Lower lobe of right lung (tissue), 2 donors: ENCODE results near the gene FOXK2. TPM values are rescaled to one million over a fixed set of nuclear protein-coding genes. Genes with fewer than 3 reads are reported as not detected.
A peak's percentile ranks its signal among the peaks of the same experiment; 100 is the strongest.

ENCODE experiments used
- ATAC-seq, 2 donors: fragments of 200-7000 bp; cut with Tn5 transposase; one replicate each; pipeline ENCODE4 v1.9.1; 2020 to 2022; ENCODE audit warnings: mild to moderate bottlenecking in 2 of 2, moderate library complexity in 2 of 2
- DNase-seq: peaks from one replicate; pipeline ENCODE4 v3.0.0-alpha.2; 2020
- H3K27ac ChIP-seq: fragments of 200-600 bp; one replicate; pipeline ENCODE4 v1.8.0; 2022
- H3K27me3 ChIP-seq: fragments of 200-600 bp; one replicate; pipeline ENCODE4 v1.8.0; 2022; ENCODE audit warnings: low read depth
- H3K36me3 ChIP-seq: fragments of 200-600 bp; one replicate; pipeline ENCODE4 v1.8.0; 2022; ENCODE audit warnings: mild to moderate bottlenecking
- H3K4me1 ChIP-seq: fragments of 200-600 bp; one replicate; pipeline ENCODE4 v1.8.0; 2022
- H3K4me3 ChIP-seq: fragments of 200-600 bp; one replicate; pipeline ENCODE4 v1.8.0; 2022; ENCODE audit warnings: mild to moderate bottlenecking
- H3K9me3 ChIP-seq: fragments of 200-600 bp; one replicate; pipeline ENCODE4 v1.8.0; 2022
- intact Hi-C: fragments of 100-400 bp; cut with DNase I; formaldehyde crosslinking; loops from one replicate; pipeline ENCODE4 v1.11.0; 2022
- total RNA-seq: library from RNA; stranded (reverse); fragmentation: NEBNext Ultra II Directional; extraction: Animal tissue kit (Norgen Biotek cat#: 25700); gene quantifications from one replicate; pipeline ENCODE4 v1.2.1, GENCODE V29; 2021
- TF ChIP-seq, protein P1 (sequence below): fragments of 200-600 bp; IDR thresholded peaks from one replicate; pipeline ENCODE4 v1.8.0; 2022; ENCODE audit warnings: antibody characterized with exemption, mild to moderate bottlenecking
- donor health status: DM: no; HTN: yes; CAD: no; lungs with severe emphysema.

The FOXK2 gene
- total RNA-seq, 1 donor from 2014 or later, result 60.1 TPM

- Histone ChIP-seq H3K36me3 (no peaks in the 10 kb centered on the region), H3K9me3 (no peaks in the 10 kb centered on the region), H3K4me3 (peak overlapping the region; percentile 75), H3K4me1 (peaks cover 29% of the 10 kb centered on the region), H3K27ac (peak overlapping the region; percentile 87), H3K27me3 (no peaks in the 10 kb centered on the region)
- intact Hi-C loops, result no loop called here
- DNase-seq (peak; percentile 99), ATAC-seq (peak; percentile 90 to 91)
- TF ChIP-seq, protein P1, sequence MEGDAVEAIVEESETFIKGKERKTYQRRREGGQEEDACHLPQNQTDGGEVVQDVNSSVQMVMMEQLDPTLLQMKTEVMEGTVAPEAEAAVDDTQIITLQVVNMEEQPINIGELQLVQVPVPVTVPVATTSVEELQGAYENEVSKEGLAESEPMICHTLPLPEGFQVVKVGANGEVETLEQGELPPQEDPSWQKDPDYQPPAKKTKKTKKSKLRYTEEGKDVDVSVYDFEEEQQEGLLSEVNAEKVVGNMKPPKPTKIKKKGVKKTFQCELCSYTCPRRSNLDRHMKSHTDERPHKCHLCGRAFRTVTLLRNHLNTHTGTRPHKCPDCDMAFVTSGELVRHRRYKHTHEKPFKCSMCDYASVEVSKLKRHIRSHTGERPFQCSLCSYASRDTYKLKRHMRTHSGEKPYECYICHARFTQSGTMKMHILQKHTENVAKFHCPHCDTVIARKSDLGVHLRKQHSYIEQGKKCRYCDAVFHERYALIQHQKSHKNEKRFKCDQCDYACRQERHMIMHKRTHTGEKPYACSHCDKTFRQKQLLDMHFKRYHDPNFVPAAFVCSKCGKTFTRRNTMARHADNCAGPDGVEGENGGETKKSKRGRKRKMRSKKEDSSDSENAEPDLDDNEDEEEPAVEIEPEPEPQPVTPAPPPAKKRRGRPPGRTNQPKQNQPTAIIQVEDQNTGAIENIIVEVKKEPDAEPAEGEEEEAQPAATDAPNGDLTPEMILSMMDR, result no peak
These were observed 22.8 kb upstream of the FOXK2 start for GRCh38 chr17:82496529-82497434.

DNA sequence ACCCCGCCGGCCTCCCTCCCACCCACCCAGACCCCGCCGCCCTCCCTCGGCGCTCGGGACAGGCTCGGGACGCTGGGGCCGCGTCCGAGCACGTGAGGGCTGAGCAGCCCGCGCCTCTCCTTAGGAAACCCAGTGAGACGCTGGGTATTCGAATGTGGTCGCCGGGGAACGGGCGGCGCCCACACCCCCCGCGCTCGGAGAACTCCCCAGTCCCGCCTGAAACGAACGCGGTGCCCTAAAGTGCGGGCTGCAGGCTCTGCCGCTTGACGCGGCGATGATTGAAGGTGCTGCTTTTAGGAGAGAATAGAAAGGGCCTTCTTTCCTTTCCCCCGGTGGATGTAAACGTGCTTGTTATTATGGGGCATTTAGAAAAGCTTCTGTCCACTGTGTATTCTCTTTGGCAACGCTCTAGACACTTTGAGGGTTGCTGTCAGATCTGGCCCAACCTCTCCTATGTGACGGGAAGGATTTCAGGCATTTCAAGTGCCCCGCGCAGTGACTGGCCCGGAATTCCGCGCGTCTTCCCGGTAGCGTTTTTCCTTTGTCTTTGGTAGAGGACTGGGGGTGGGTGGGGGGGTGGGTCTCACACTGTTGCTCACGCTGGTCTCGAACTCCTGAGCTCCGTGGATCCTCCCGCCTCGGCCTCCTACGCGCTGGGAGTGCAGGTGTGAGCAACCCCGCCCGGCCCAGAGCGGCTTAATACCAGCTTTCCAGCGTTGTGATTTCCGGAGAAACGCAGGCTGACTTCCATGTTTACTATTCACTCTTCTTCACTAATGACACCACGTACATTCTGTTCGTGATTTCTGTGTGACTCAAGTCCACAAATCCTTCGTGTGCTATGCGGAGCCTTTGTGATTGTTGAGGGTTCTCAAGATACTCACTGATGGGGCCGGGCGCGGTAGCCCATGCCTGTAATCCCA is 21.8 kb upstream of the FOXK2 start:
- TF ChIP-seq, protein P1, result no peak
- DNase-seq (peak; percentile 68), ATAC-seq (peak; percentile 48 to 49)
- H3K4me3 ChIP-seq, result peak overlapping the region; percentile 75
- no peaks in the 10 kb centered on the region for H3K9me3 ChIP-seq
- no peaks in the 10 kb centered on the region for H3K36me3 ChIP-seq
- no peaks in the 10 kb centered on the region for H3K27me3 ChIP-seq
- H3K4me1 ChIP-seq, result peaks cover 29% of the 10 kb centered on the region
- intact Hi-C loops, result no loop called here
- peak overlapping the region; percentile 87 for H3K27ac ChIP-seq

- H3K4me1 ChIP-seq, result peaks cover 11% of the 10 kb centered on the region
- H3K36me3 ChIP-seq, result no peaks in the 10 kb centered on the region
- no peaks in the 10 kb centered on the region for H3K27me3 ChIP-seq
- DNase-seq (no peak), ATAC-seq (no peak)
- intact Hi-C loops, result no loop called here
- no peaks in the 10 kb centered on the region for H3K9me3 ChIP-seq
- no peak overlapping the region for H3K27ac ChIP-seq
- H3K4me3 ChIP-seq, result no peak overlapping the region
- TF ChIP-seq, protein P1, result no peak
These were observed 17.3 kb upstream of the FOXK2 start for GRCh38 chr17:82502207-82502606.

DNA sequence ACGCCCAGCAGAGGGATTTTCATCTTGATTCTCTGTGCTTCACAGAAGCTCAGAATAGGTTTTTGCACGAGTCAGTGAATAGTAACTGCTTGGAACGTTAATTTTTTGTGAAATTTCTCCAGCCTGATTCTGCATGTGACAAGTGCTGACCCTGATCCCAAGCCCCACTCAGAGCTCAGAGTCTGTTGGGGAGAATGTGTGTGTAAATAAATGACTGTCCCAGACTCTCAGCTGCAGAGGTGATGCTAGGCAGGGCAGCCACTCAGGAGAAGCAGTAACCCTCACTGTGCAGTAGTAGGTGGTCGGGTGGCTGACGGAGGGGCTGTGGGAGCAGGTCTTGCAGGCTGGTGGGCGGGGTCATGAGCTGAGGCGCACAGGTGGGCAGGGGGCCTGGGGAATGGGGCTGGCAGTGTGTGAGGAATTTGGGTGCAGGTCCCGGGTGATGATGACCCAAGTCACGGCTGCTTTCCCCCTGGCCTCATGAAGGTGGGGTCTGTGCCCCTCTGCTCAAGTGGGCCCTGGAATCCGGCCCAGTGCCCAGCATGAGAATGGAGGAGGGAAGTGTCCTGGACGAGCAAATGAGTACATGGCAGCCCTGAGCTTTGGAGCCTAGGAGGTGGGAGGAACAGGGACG is 16.3 kb upstream of the FOXK2 start:
- H3K27me3 ChIP-seq, result no peaks in the 10 kb centered on the region
- DNase-seq, result no peak
- no peaks in the 10 kb centered on the region for H3K36me3 ChIP-seq
- H3K4me3 ChIP-seq, result no peak overlapping the region
- H3K9me3 ChIP-seq, result no peaks in the 10 kb centered on the region
- ATAC-seq, result no peak
- H3K4me1 ChIP-seq, result peaks cover 3% of the 10 kb centered on the region
- intact Hi-C loops, result no loop called here
- H3K27ac ChIP-seq, result no peak overlapping the region
- TF ChIP-seq, protein P1, result no peak

GRCh38 chr17:82503728-82504308 is 15.7 kb upstream of the FOXK2 start:
- Histone ChIP-seq H3K36me3 (no peaks in the 10 kb centered on the region), H3K27ac (no peak overlapping the region), H3K4me3 (no peak overlapping the region), H3K27me3 (no peaks in the 10 kb centered on the region), H3K9me3 (no peaks in the 10 kb centered on the region), H3K4me1 (no peaks in the 10 kb centered on the region)
- TF ChIP-seq, protein P1, result no peak
- no peak for ATAC-seq
- no peak for DNase-seq
- intact Hi-C loops, result no loop called here
